SK-N-SH treated with all-trans-retinoic acid at 6 μM for 48 hours (cell line): ENCODE results near the gene MAML3.

Experiments
- ATAC-seq: fragments of 200-7000 bp; cut with Tn5 transposase; 3 replicates; pipeline ENCODE4 v1.9.1; 2020; ENCODE audit warnings: mild to moderate bottlenecking, moderate library complexity
- ARNTL ChIP-seq: fragments of 450-650 bp; formaldehyde crosslinking; IDR thresholded peaks from 2 replicates; pipeline ENCODE4 v1.5.0; 2020; ENCODE audit warnings: low read depth, mild to moderate bottlenecking, moderate library complexity, borderline replicate concordance
- BACH2 ChIP-seq: fragments of 250-450 bp; sonication (Bioruptor Pico); IDR thresholded peaks from 2 replicates; pipeline ENCODE4 v1.9.0; 2021; ENCODE audit warnings: mild to moderate bottlenecking, borderline replicate concordance
- CSDC2 ChIP-seq: fragments of 250-450 bp; sonication (Bioruptor Pico); IDR thresholded peaks from 2 replicates; pipeline ENCODE4 v1.5.0; 2020; ENCODE audit warnings: mild to moderate bottlenecking, moderate library complexity
- CSRNP3 ChIP-seq: fragments of 250-450 bp; sonication (Bioruptor Pico); IDR thresholded peaks from 2 replicates; pipeline ENCODE4 v1.5.1; 2021; ENCODE audit warnings: mild to moderate bottlenecking, moderate library complexity
- ESRRG ChIP-seq: fragments of 250-450 bp; sonication (Bioruptor Pico); IDR thresholded peaks from 2 replicates; pipeline ENCODE4 v1.6.1; 2021; ENCODE audit warnings: mild to moderate bottlenecking
- GLIS3 ChIP-seq: fragments of 250-450 bp; sonication (Bioruptor Pico); IDR thresholded peaks from 2 replicates; pipeline ENCODE4 v1.5.0; 2020; ENCODE audit warnings: mild to moderate bottlenecking, moderate library complexity
- OSR1 ChIP-seq: fragments of 250-450 bp; sonication (Bioruptor Pico); IDR thresholded peaks from 2 replicates; pipeline ENCODE4 v1.8.0; 2022; ENCODE audit warnings: moderate library complexity, mild to moderate bottlenecking, inconsistent platforms
- RARB ChIP-seq: fragments of 250-450 bp; sonication (Bioruptor Pico); IDR thresholded peaks from 2 replicates; pipeline ENCODE4 v1.8.0; 2021; ENCODE audit warnings: mild to moderate bottlenecking, moderate library complexity
- TOX ChIP-seq: fragments of 250-450 bp; sonication (Bioruptor Pico); IDR thresholded peaks from 2 replicates; pipeline ENCODE4 v1.8.0; 2021; ENCODE audit warnings: mild to moderate bottlenecking, moderate library complexity, borderline replicate concordance
- TSHZ2 ChIP-seq: fragments of 250-450 bp; sonication (Bioruptor Pico); IDR thresholded peaks from 2 replicates; pipeline ENCODE4 v1.5.0; 2020; ENCODE audit warnings: mild to moderate bottlenecking, moderate library complexity
- ZC3H10 ChIP-seq: fragments of 250-450 bp; sonication (Bioruptor Pico); IDR thresholded peaks from 2 replicates; pipeline ENCODE4 v1.5.1; 2021; ENCODE audit warnings: mild to moderate bottlenecking, moderate library complexity
- ZFP3 ChIP-seq: fragments of 250-450 bp; sonication (Bioruptor Pico); IDR thresholded peaks from 2 replicates; pipeline ENCODE4 v1.5.0; 2020; ENCODE audit warnings: mild to moderate bottlenecking, moderate library complexity
- ZFP30 ChIP-seq: fragments of 450-650 bp; formaldehyde crosslinking; IDR thresholded peaks from 2 replicates; pipeline ENCODE4 v1.5.0; 2022; ENCODE audit warnings: mild to moderate bottlenecking, moderate library complexity
- ZNF565 ChIP-seq: fragments of 450-650 bp; formaldehyde crosslinking; conservative IDR thresholded peaks from 2 replicates; pipeline ENCODE4 v1.5.0; 2020; ENCODE audit warnings: low read depth, mild to moderate bottlenecking, moderate library complexity
- ZNF70 ChIP-seq: fragments of 450-650 bp; formaldehyde crosslinking; IDR thresholded peaks from 2 replicates; pipeline ENCODE4 v1.5.0; 2020; ENCODE audit warnings: mild to moderate bottlenecking, moderate library complexity
- ZNF8 ChIP-seq: fragments of 450-650 bp; formaldehyde crosslinking; IDR thresholded peaks from 2 replicates; pipeline ENCODE4 v1.5.0; 2020; ENCODE audit warnings: mild to moderate bottlenecking, moderate library complexity
- TF ChIP-seq, protein P1 (sequence below): fragments of 250-450 bp; sonication (Bioruptor Pico); IDR thresholded peaks from 2 replicates; pipeline ENCODE4 v1.8.0; 2020; ENCODE audit warnings: mild to moderate bottlenecking, moderate library complexity, borderline replicate concordance
- TF ChIP-seq, protein P2 (sequence below): fragments of 250-450 bp; sonication (Bioruptor Pico); IDR thresholded peaks from 2 replicates; pipeline ENCODE4 v1.8.0; 2021; ENCODE audit warnings: low read depth, mild to moderate bottlenecking, moderate library complexity, borderline replicate concordance

Gene MAML3

DNA sequence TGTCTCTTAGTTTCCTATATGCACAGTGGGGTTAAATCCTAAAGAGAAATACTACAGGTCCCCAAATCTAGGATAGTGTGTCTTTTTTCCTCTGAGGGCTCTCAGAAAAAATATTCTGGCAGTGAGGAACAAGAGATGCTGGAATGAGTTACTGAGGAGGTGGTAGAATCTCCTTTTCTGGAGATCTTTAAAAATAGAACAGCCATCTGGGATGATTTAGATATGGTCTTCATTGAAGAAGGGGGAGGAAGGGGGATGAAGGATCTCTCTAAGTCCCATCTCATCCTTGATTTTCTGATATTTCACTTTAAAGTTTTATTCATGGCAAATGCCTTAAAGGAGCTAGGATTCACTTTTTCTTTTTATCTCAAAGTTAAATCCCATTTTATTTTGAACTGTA lies 235.0 kb downstream of the MAML3 start (continued):
- TF ChIP-seq TSHZ2 (CRISPR knock-in tag) (no peak), TOX (CRISPR knock-in tag) (no peak), CSRNP3 (CRISPR knock-in tag) (no peak)

GRCh38 chr4:139918591-139918990 lies 235.4 kb downstream of the MAML3 start:
- TF ChIP-seq CSDC2 (no peak), OSR1 (CRISPR knock-in tag) (no peak), TOX (CRISPR knock-in tag) (no peak), GLIS3 (no peak), ARNTL (no peak), ZNF8 (CRISPR knock-in tag) (no peak), RARB (CRISPR knock-in tag) (no peak), ZFP30 (CRISPR knock-in tag) (no peak), ZNF70 (CRISPR knock-in tag) (no peak), ESRRG (no peak), TSHZ2 (CRISPR knock-in tag) (no peak), BACH2 (CRISPR knock-in tag) (no peak), ZFP3 (CRISPR knock-in tag) (no peak), ZC3H10 (CRISPR knock-in tag) (no peak)
- TF ChIP-seq, protein P1, sequence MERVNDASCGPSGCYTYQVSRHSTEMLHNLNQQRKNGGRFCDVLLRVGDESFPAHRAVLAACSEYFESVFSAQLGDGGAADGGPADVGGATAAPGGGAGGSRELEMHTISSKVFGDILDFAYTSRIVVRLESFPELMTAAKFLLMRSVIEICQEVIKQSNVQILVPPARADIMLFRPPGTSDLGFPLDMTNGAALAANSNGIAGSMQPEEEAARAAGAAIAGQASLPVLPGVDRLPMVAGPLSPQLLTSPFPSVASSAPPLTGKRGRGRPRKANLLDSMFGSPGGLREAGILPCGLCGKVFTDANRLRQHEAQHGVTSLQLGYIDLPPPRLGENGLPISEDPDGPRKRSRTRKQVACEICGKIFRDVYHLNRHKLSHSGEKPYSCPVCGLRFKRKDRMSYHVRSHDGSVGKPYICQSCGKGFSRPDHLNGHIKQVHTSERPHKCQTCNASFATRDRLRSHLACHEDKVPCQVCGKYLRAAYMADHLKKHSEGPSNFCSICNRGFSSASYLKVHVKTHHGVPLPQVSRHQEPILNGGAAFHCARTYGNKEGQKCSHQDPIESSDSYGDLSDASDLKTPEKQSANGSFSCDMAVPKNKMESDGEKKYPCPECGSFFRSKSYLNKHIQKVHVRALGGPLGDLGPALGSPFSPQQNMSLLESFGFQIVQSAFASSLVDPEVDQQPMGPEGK (CRISPR knock-in tag), result no peak
- TF ChIP-seq, protein P2, sequence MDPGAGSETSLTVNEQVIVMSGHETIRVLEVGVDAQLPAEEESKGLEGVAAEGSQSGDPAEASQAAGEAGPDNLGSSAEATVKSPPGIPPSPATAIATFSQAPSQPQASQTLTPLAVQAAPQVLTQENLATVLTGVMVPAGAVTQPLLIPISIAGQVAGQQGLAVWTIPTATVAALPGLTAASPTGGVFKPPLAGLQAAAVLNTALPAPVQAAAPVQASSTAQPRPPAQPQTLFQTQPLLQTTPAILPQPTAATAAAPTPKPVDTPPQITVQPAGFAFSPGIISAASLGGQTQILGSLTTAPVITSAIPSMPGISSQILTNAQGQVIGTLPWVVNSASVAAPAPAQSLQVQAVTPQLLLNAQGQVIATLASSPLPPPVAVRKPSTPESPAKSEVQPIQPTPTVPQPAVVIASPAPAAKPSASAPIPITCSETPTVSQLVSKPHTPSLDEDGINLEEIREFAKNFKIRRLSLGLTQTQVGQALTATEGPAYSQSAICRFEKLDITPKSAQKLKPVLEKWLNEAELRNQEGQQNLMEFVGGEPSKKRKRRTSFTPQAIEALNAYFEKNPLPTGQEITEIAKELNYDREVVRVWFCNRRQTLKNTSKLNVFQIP (CRISPR knock-in tag), result no peak
- no peak for ATAC-seq

DNA sequence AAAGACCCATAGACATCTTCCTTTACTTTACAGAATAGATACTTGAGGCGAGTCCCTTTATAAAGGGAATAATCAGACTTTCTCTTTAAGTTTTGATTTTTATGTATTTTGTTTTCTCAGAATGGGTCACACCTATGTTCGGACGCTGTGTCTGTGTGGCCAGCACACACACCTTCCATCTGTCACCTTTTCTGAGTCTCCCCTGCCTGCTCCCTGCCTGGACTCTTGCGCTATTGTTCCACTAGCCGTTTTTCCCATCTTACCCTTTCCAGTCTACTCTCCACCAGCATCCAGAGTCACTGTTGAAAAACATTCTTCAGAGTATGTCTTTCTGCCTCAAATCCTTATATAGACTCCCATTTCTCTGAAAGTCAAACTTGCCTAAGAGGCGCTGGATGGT lies 236.1 kb downstream of the MAML3 start:
- no peak for ATAC-seq
- no peak for TF ChIP-seq CSDC2

DNA sequence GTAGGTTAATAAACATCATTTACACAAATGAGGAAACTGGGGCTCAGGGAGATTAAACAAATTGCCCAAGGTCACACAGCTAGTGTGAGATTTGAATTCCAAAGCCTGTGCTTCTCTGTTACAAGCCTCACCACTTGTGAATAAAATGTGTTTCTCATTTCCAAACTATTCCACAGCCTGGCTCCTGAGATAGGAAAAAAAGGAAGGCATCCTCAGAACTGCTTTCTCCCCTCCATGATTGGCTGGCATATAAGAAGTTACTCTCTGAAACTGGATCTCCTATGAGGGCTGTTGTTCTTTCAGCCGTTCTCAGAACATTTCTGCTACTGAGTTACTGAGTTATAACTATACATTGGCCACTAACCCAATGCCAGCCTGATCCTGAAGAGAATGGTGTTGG lies 237.9 kb downstream of the MAML3 start:
- no peak; the same call in 2 of the 3 replicates for ATAC-seq
- TF ChIP-seq, protein P1 (CRISPR knock-in tag), result no peak
- TF ChIP-seq ZC3H10 (CRISPR knock-in tag) (no peak), ESRRG (no peak), ARNTL (no peak), GLIS3 (no peak), ZNF565 (no peak)
